IMR-90 (cell line): ENCODE measurements around the gene FER. TPM values are rescaled to one million over a fixed set of nuclear protein-coding genes. Genes with fewer than 3 reads are reported as not detected.

ENCODE experiments used
- ATAC-seq: fragments of 200-7000 bp; cut with Tn5 transposase; 2 replicates; pipeline ENCODE4 v1.9.1; 2020; ENCODE audit warnings: low read depth, mild to moderate bottlenecking, moderate library complexity
- BruUV-seq: library from RNA; stranded (reverse); fragments of 400-500 nt; replicated peaks from 2 replicates; lab custom pipeline; 2021; lab: Mats Ljungman, UMichigan
- CTCF ChIA-PET: fragments of 300-600 bp; formaldehyde crosslinking; extraction: SDS; loops from one replicate; lab custom pipeline; 2021; ENCODE audit warnings: antibody characterized with exemption; lab: Yijun Ruan, JAX
- POLR2A ChIA-PET: fragments of 300-600 bp; sonication (Branson Sonifier 250); formaldehyde crosslinking; loops from one replicate; lab custom pipeline; 2022; ENCODE audit warnings: antibody characterized with exemption; ENCODE audit not compliant: unreplicated experiment; lab: Charles Lee
- DNase-seq: peaks from one replicate; pipeline ENCODE4 v3.0.0; 2013
- H2AFZ ChIP-seq: replicated peaks from 2 replicates; pipeline ENCODE3; 2013; ENCODE audit warnings: low read length, mild to moderate bottlenecking; ENCODE audit not compliant: poor library complexity
- H2AK5ac ChIP-seq: 2 replicates; pipeline ENCODE4 v1.6.1; 2013; ENCODE audit warnings: low read depth, low read length, inconsistent platforms
- H2AK9ac ChIP-seq: replicated peaks from 2 replicates; pipeline ENCODE3; 2013; ENCODE audit warnings: mild to moderate bottlenecking, low read depth, low read length, moderate library complexity; ENCODE audit not compliant: poor library complexity
- H2BK120ac ChIP-seq: 2 replicates; pipeline ENCODE4 v1.6.1; 2013; ENCODE audit warnings: low read depth, low read length, inconsistent platforms
- H2BK15ac ChIP-seq: 3 replicates; pipeline ENCODE4 v1.6.1; 2013; ENCODE audit warnings: low read depth, low read length, inconsistent platforms
- H2BK20ac ChIP-seq: 2 replicates; pipeline ENCODE4 v1.6.1; 2013; ENCODE audit warnings: low read depth, mild to moderate bottlenecking, inconsistent platforms, low read length, moderate library complexity
- H2BK5ac ChIP-seq: 2 replicates; pipeline ENCODE4 v1.6.1; 2013; ENCODE audit warnings: mild to moderate bottlenecking, low read depth, low read length, inconsistent platforms; ENCODE audit not compliant: poor library complexity, severe bottlenecking
- H3K14ac ChIP-seq: replicated peaks from 2 replicates; pipeline ENCODE4 v1.6.1; 2013; ENCODE audit warnings: low read depth, low read length, inconsistent platforms
- H3K18ac ChIP-seq: 2 replicates; pipeline ENCODE4 v1.6.1; 2013; ENCODE audit warnings: low read depth, low read length, control low read depth
- H3K23ac ChIP-seq: 2 replicates; pipeline ENCODE4 v1.6.1; 2013; ENCODE audit warnings: low read depth, low read length, inconsistent platforms
- H3K27ac ChIP-seq: 2 replicates; pipeline ENCODE4 v1.5.1; 2013; ENCODE audit warnings: mild to moderate bottlenecking, control low read depth, low read length; ENCODE audit not compliant: insufficient read depth
- H3K27me3 ChIP-seq: 2 replicates; pipeline ENCODE4 v1.6.1; 2013; ENCODE audit warnings: low read length; ENCODE audit not compliant: control insufficient read depth, insufficient read depth
- H3K36me3 ChIP-seq: 2 replicates; pipeline ENCODE4 v1.6.1; 2013; ENCODE audit warnings: low read length, mixed read lengths; ENCODE audit not compliant: control insufficient read depth, insufficient read depth
- H3K4ac ChIP-seq: 2 replicates; pipeline ENCODE4 v1.6.1; 2013; ENCODE audit warnings: low read depth, low read length, inconsistent platforms
- H3K4me1 ChIP-seq: 2 replicates; pipeline ENCODE4 v1.6.1; 2013; ENCODE audit warnings: low read length, mixed read lengths; ENCODE audit not compliant: control insufficient read depth, insufficient read depth
- H3K4me2 ChIP-seq: 2 replicates; pipeline ENCODE4 v1.6.1; 2013; ENCODE audit warnings: low read depth, mild to moderate bottlenecking, control low read depth, low read length, moderate library complexity
- H3K4me3 ChIP-seq: 2 replicates; pipeline ENCODE4 v1.5.1; 2013; ENCODE audit warnings: low read depth, mild to moderate bottlenecking, control low read depth, low read length, moderate library complexity; ENCODE audit not compliant: insufficient read depth
- H3K56ac ChIP-seq: 2 replicates; pipeline ENCODE4 v1.6.1; 2013; ENCODE audit warnings: low read length, inconsistent platforms; ENCODE audit not compliant: insufficient read depth; ENCODE audit errors: extremely low read depth
- H3K79me1 ChIP-seq, 2 experiments: 2 replicates each; pipeline ENCODE4 v1.6.1; 2013; ENCODE audit warnings: low read length in 2 of 2, inconsistent platforms in 1 of 2, low read depth in 1 of 2
- H3K9ac ChIP-seq: 2 replicates; pipeline ENCODE4 v1.6.1; 2013; ENCODE audit warnings: low read depth, low read length, control low read depth
- H3K9me1 ChIP-seq: 2 replicates; pipeline ENCODE4 v1.6.1; 2013; ENCODE audit warnings: low read length, inconsistent platforms; ENCODE audit not compliant: insufficient read depth
- H3K9me3 ChIP-seq: 2 replicates; pipeline ENCODE4 v1.6.1; 2013; ENCODE audit warnings: low read length; ENCODE audit not compliant: control insufficient read depth, insufficient read depth
- H4K20me1 ChIP-seq: 2 replicates; pipeline ENCODE4 v1.6.1; 2013; ENCODE audit warnings: low read length, inconsistent platforms; ENCODE audit not compliant: insufficient read depth
- H4K5ac ChIP-seq: 2 replicates; pipeline ENCODE4 v1.6.1; 2013; ENCODE audit warnings: mild to moderate bottlenecking, low read depth, low read length, control low read depth
- H4K8ac ChIP-seq, 2 experiments: 2 replicates each; pipeline ENCODE4 v1.6.1; 2013; ENCODE audit warnings: low read depth in 2 of 2, low read length in 2 of 2, control low read depth in 1 of 2, inconsistent platforms in 1 of 2
- H4K91ac ChIP-seq: 2 replicates; pipeline ENCODE4 v1.6.1; 2013; ENCODE audit warnings: low read depth, low read length, inconsistent platforms; ENCODE audit not compliant: insufficient read depth
- CEBPB ChIP-seq: IDR thresholded peaks from 2 replicates; pipeline ENCODE4 v1.6.1; 2012; ENCODE audit warnings: low read depth, low read length, improper control_type of control experiment
- FOS ChIP-seq: fragments of 150-350 bp; IDR thresholded peaks from 2 replicates; pipeline ENCODE4 v1.6.1; 2016; ENCODE audit warnings: low read depth, low read length
- WGBS, 2 experiments: methylation state at CpG; one replicate each; pipeline versions ENCODE4 v1.1.5 to v1.1.7; 2013; ENCODE audit warnings: missing lambda C conversion rate in 2 of 2; ENCODE audit not compliant: insufficient read length in 1 of 2; ENCODE audit errors: extremely low coverage in 2 of 2; 5-methylcytosine and 5-hydroxymethylcytosine counted together
- dilution Hi-C: fragments of 300-500 bp; cut with HindIII; formaldehyde crosslinking; loops from one replicate; pipeline ENCODE4 v1.14.3; 2018; ENCODE audit warnings: low sequenced_read_pairs; ENCODE audit not compliant: unreplicated experiment
- in situ Hi-C: fragments of 300-500 bp; cut with MboI; formaldehyde crosslinking; loops from 3 replicates; pipeline ENCODE4 v1.14.3; 2019; ENCODE audit warnings: low sequenced_read_pairs, inconsistent platforms, mixed read lengths
- intact Hi-C: fragments of 100-400 bp; cut with micrococcal nuclease; formaldehyde crosslinking; loops from 2 replicates; pipeline ENCODE4 v1.10.0; 2022
- polyA plus RNA-seq, 3 experiments: library from polyadenylated mRNA; depleted of rRNA; stranded (reverse); fragments of >200 nt; gene quantifications; 2 replicates each; pipeline ENCODE4 v1.2.3, GENCODE V29; 2012; ENCODE audit warnings: low replicate concordance in 1 of 3
- total RNA-seq: library from RNA; depleted of rRNA; stranded (reverse); fragments of >200 nt; gene quantifications from 2 replicates; pipeline ENCODE4 v1.2.3, GENCODE V29; 2012

Gene FER
- total and polyA plus RNA-seq, 2 of the 4 experiments (the other 2 are of a cell fraction), result 3.5 to 32.4 TPM

DNA sequence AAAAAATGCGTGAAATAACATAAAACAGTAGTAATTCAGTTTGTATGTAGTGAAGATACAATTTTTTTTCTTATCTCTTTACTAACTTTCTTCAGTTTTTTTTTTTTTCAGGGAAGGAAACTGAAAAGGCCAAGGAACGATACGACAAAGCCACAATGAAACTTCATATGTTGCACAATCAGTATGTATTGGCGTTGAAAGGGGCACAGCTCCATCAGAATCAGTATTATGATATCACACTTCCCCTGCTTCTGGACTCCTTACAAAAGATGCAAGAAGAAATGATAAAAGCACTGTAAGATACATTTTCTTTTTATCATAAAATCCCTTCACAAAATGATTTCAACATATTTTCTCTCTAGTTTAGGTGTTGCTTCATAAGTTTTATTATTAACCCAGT, 120.0 kb downstream of the FER start:
- Histone ChIP-seq H3K79me1 (no peaks in the 10 kb centered on the region), H2BK120ac (no peak overlapping the region), H3K56ac (no peak overlapping the region), H4K20me1 (no peaks in the 10 kb centered on the region), H3K9ac (no peak overlapping the region), H4K91ac (no peak overlapping the region), H3K23ac (no peak overlapping the region), H4K8ac (no peak overlapping the region), H3K14ac (no peak overlapping the region), H3K9me1 (no peaks in the 10 kb centered on the region), H3K4me3 (no peak overlapping the region), H2BK15ac (no peak overlapping the region), H3K27me3 (no peaks in the 10 kb centered on the region), H3K18ac (no peak overlapping the region), H2BK20ac (no peak overlapping the region), H3K4ac (no peak overlapping the region), H4K5ac (no peak overlapping the region), H3K9me3 (no peaks in the 10 kb centered on the region), H3K4me2 (no peak overlapping the region), H2AK9ac (no peak overlapping the region), H3K27ac (no peak overlapping the region), H2AK5ac (no peak overlapping the region), H3K4me1 (no peaks in the 10 kb centered on the region), H2BK5ac (no peak overlapping the region), H2AFZ (no peak overlapping the region), H3K36me3 (no peaks in the 10 kb centered on the region; the same call in none of the 2 replicates)
- BruUV-seq, result no TSS peak
- DNase-seq, result no peak
- no peak for TF ChIP-seq FOS
- peak; percentile 62 for TF ChIP-seq CEBPB
- CTCF ChIA-PET, result interaction anchor here (0.6 kb wide), 1 partner anchor 26 kb away, joined by 3 read pairs; no protein-coding TSS in a partner anchor
- POLR2A ChIA-PET, result no interaction called here
- no CpG with 5 or more reads among the region's 4 CpGs for WGBS, 2 experiments
- in situ Hi-C loops, result no loop called here
- intact Hi-C loops, result no loop called here
- ATAC-seq, result no peak
- dilution Hi-C loops, result no loop called here
